ENCODE data around the gene VSTM2B.

- TF ChIP-seq CTCF (IDR thresholded peaks at IDR 0.05) (no peak), POLR2A (IDR thresholded peaks at IDR 0.05) (no peak)
Measured at GRCh38 chr19:29523568-29523967, 2.2 kb upstream of the VSTM2B start.

All from uterus (tissue), 2 donors.